Prostate gland (tissue), 2 donors: Measurements from ENCODE around the gene ST6GALNAC5.

Experiments
- CTCF ChIP-seq, 4 experiments: fragments of 200-600 bp in 2 of 4; fragments of 450-650 bp in 2 of 4; sonication (generic) in 2 of 4; IDR thresholded peaks; 1 replicate in 3 of 4; 2 replicates in 1 of 4; pipeline ENCODE4 v1.5.1; 2016 to 2019; ENCODE audit warnings: antibody characterized with exemption in 4 of 4, mild to moderate bottlenecking in 2 of 4, moderate library complexity in 2 of 4
- POLR2A ChIP-seq: fragments of 450-650 bp; IDR thresholded peaks from one replicate; pipeline ENCODE4 v1.6.1; 2016; ENCODE audit warnings: antibody characterized with exemption, mild to moderate bottlenecking

GRCh38 chr1:76961820-76962207 lies 94.5 kb downstream of the ST6GALNAC5 start:
- TF ChIP-seq CTCF (IDR thresholded peaks at IDR 0.05) (no peak), POLR2A (no peak)
